Spleen (tissue), 11 donors: ENCODE measurements around the gene MAP4K1. TPM values are rescaled to one million over a fixed set of nuclear protein-coding genes. Genes with fewer than 3 reads are reported as not detected.
A peak's percentile ranks its signal among the peaks of the same experiment; 100 is the strongest.

Experiments
- DNase-seq: peaks from one replicate; pipeline ENCODE4 v3.0.0-alpha.2; 2020
- H3K27ac ChIP-seq, 8 donors: fragments of 200-600 bp; sonication (generic) in 7 of 8; 1 replicate in 4 of 8; 2 replicates in 4 of 8; pipeline versions ENCODE4 v1.5.0 to v1.8.0; 2016 to 2021; ENCODE audit warnings: inconsistent platforms in 4 of 8, mild to moderate bottlenecking in 4 of 8, moderate library complexity in 1 of 8
- H3K27me3 ChIP-seq, 7 donors: fragments of 200-600 bp; sonication (generic) in 6 of 7; replicated peaks in 1 of 7; 1 replicate in 4 of 7; 2 replicates in 3 of 7; pipeline versions ENCODE4 v1.5.0 to v1.8.0; 2016 to 2021; ENCODE audit warnings: inconsistent platforms in 3 of 7, mild to moderate bottlenecking in 1 of 7
- H3K36me3 ChIP-seq, 6 donors: fragments of 200-600 bp; sonication (generic) in 5 of 6; 1 replicate in 4 of 6; 2 replicates in 2 of 6; pipeline versions ENCODE4 v1.5.0 to v1.8.0; 2016 to 2021; ENCODE audit warnings: inconsistent platforms in 2 of 6
- H3K4me1 ChIP-seq, 6 donors: fragments of 200-600 bp; sonication (generic) in 5 of 6; 1 replicate in 3 of 6; 2 replicates in 3 of 6; pipeline versions ENCODE4 v1.5.0 to v1.8.0; 2016 to 2021; ENCODE audit warnings: inconsistent platforms in 3 of 6
- H3K4me3 ChIP-seq, 8 donors: fragments of 200-600 bp; sonication (generic) in 7 of 8; 1 replicate in 4 of 8; 2 replicates in 4 of 8; pipeline versions ENCODE4 v1.5.0 to v1.8.0; 2016 to 2021; ENCODE audit warnings: inconsistent platforms in 4 of 8, mild to moderate bottlenecking in 4 of 8, moderate library complexity in 2 of 8
- H3K9me3 ChIP-seq, 8 donors: fragments of 200-600 bp; sonication (generic) in 7 of 8; 1 replicate in 4 of 8; 2 replicates in 4 of 8; pipeline versions ENCODE4 v1.5.0 to v1.8.0; 2016 to 2021; ENCODE audit warnings: inconsistent platforms in 4 of 8
- POLR2A ChIP-seq, 3 donors: fragments of 450-650 bp; IDR thresholded peaks; one replicate each; pipeline ENCODE4 v1.5.1; 2017; ENCODE audit warnings: antibody characterized with exemption in 3 of 3, mild to moderate bottlenecking in 1 of 3
- POLR2AphosphoS5 ChIP-seq, 3 donors: sonication (generic); formaldehyde crosslinking; IDR thresholded peaks; one replicate each; pipeline ENCODE4 v1.5.1; 2017; ENCODE audit warnings: antibody characterized with exemption in 3 of 3
- WGBS, 5 donors: extraction: QIAGEN DNeasy Blood & Tissue Kit in 3 of 5; methylation state at CpG; one replicate each; pipeline versions ENCODE4 v1.1.5 to v1.1.7; 2013 to 2018; 5-methylcytosine and 5-hydroxymethylcytosine counted together
- intact Hi-C: fragments of 100-400 bp; cut with DNase I; formaldehyde crosslinking; loops from one replicate; pipeline ENCODE4 v1.15.0; 2023; ENCODE audit warnings: low total_unique reads
- polyA plus RNA-seq, 3 donors: library from polyadenylated mRNA; stranded (reverse); fragments of 200-250 nt; gene quantifications; one replicate each; pipeline ENCODE4 v1.2.1, GENCODE V29; 2013
- total RNA-seq, 7 donors: library from RNA; depleted of rRNA in 3 of 7; stranded (reverse); fragments of >200 nt in 3 of 7; fragmentation: NEBNext Ultra II Directional in 4 of 7; extraction: Animal tissue kit (Norgen Biotek cat#: 25700) in 4 of 7; gene quantifications; one replicate each; pipeline versions ENCODE4 v1.1.0 to v1.2.1, GENCODE V29; 2016 to 2021
- TF ChIP-seq, protein P1 (sequence below), 11 experiments: fragments of 200-600 bp in 7 of 11; fragments of 450-650 bp in 4 of 11; sonication (generic) in 4 of 11; IDR thresholded peaks in 8 of 11; conservative IDR thresholded peaks in 3 of 11; 1 replicate in 7 of 11; 2 replicates in 4 of 11; pipeline versions ENCODE4 v1.4.0 to v1.8.0; 2016 to 2021; ENCODE audit warnings: antibody characterized with exemption in 11 of 11, inconsistent platforms in 4 of 11, mild to moderate bottlenecking in 1 of 11
- donor health status: healthy with polysubstance abuse.
- donor health status: DM: no; HTN: no; CAD: no; lungs with moderate emphysema.
- donor health status: DM: no; HTN: no; CAD: no.
- donor health status: Bipolar disorder and iron deficiency.
- donor health status: healthy.
- donor health status: DM: no; HTN: no; CAD: no.
- donor health status: DM: yes; HTN: yes; CAD: no.

The MAP4K1 gene
- total and polyA plus RNA-seq, 10 donors, result 58.2 to 163 (median 123) TPM

DNA sequence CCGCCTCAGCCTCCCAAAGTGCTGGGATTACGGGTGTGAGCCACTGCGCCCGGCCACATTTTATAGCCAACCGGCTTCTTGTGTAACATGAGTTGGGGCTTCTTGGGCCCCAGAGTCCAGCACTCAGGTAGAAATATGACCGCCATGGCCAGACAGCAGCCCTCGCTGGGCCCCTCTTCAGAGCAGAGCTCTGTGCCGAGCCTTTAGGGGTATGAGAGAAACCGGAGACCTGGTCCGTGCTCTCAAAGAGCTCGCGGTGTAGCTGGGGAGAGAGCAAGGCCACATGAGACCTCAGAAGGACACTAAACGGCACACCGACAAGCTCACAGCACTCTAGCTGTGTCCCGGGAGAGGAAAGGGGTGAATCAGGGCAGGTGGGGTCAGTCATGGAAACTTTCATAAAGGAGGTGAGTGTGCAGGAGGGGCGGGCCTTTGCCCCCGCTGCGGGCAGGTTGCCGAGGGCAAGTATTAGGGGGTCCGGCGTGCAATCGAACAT, 45.5 kb upstream of the MAP4K1 start:
- Histone ChIP-seq H3K9me3 (no peaks in the 10 kb centered on the region), H3K4me1 (peaks cover 73 to 100% (median 99%) of the 10 kb centered on the region in 6 donors), H3K36me3 (peaks cover 0 to 26% (median 0%) of the 10 kb centered on the region in 6 donors), H3K27ac (peak overlapping the region; percentile 82 to 94 (median 92)), H3K4me3 (peak overlapping the region in 1 of 8 donors; percentile 41), H3K27me3 (no peaks in the 10 kb centered on the region)
- peak; percentile 68 for DNase-seq
- no peak for TF ChIP-seq POLR2A (IDR thresholded peaks at IDR 0.05)
- TF ChIP-seq, protein P1, sequence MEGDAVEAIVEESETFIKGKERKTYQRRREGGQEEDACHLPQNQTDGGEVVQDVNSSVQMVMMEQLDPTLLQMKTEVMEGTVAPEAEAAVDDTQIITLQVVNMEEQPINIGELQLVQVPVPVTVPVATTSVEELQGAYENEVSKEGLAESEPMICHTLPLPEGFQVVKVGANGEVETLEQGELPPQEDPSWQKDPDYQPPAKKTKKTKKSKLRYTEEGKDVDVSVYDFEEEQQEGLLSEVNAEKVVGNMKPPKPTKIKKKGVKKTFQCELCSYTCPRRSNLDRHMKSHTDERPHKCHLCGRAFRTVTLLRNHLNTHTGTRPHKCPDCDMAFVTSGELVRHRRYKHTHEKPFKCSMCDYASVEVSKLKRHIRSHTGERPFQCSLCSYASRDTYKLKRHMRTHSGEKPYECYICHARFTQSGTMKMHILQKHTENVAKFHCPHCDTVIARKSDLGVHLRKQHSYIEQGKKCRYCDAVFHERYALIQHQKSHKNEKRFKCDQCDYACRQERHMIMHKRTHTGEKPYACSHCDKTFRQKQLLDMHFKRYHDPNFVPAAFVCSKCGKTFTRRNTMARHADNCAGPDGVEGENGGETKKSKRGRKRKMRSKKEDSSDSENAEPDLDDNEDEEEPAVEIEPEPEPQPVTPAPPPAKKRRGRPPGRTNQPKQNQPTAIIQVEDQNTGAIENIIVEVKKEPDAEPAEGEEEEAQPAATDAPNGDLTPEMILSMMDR (IDR thresholded peaks at IDR 0.05 in 8 of 11, conservative IDR thresholded peaks at IDR 0.05 in 3 of 11), result no peak
- TF ChIP-seq POLR2AphosphoS5 (IDR thresholded peaks at IDR 0.05), result no peak
- intact Hi-C loops, result no loop called here
- WGBS, 5 donors, result 72 to 82% (median 76%) methylated on average over 18 to 22 of the region's 22 CpGs

DNA sequence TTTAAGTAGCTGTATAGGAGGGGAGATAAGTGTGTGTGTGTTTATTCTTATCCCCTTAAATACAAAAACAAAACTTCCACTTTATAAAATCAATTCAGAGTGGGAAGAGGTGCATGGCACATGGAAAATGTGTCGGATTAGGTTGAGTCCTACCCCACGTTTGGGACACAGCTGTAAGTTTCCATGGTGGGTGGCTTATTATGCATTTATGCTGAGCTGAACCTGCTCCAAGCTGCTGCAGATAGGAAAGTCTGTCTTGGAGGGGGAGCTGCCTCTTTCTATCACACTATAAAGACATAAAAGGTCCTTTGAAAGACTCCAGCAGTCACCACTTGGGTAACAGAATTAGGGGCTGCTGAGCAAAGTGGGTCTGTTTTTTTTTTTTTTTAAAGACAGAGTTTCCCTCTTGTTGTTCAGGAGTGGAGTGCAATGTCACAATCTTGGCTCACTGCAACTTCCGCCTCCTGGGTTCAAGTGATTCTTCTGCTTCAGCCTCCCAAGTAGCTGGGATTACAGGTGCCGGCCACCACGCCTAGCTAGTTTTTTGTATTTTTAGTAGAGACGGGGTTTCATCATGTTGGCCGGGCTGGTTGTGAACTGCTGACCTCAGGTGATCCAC, 44.9 kb upstream of the MAP4K1 start:
- peaks cover 73 to 100% (median 99%) of the 10 kb centered on the region in 6 donors for H3K4me1 ChIP-seq
- H3K9me3 ChIP-seq, result no peaks in the 10 kb centered on the region
- WGBS, 5 donors, result 48 to 67% (median 62%) methylated on average over 7 of the region's 7 CpGs
- peaks cover 0 to 26% (median 0%) of the 10 kb centered on the region in 6 donors for H3K36me3 ChIP-seq
- peak overlapping the region; percentile 82 to 94 (median 92) for H3K27ac ChIP-seq
- no peaks in the 10 kb centered on the region for H3K27me3 ChIP-seq
- TF ChIP-seq, protein P1 (IDR thresholded peaks at IDR 0.05 in 8 of 11, conservative IDR thresholded peaks at IDR 0.05 in 3 of 11), result no peak
- TF ChIP-seq POLR2A (IDR thresholded peaks at IDR 0.05) (no peak), POLR2AphosphoS5 (IDR thresholded peaks at IDR 0.05) (no peak)
- intact Hi-C loops, result no loop called here
- DNase-seq, result no peak
- peak overlapping the region in 1 of 8 donors; percentile 41 for H3K4me3 ChIP-seq

- Histone ChIP-seq H3K9me3 (no peaks in the 10 kb centered on the region), H3K4me1 (peaks cover 73 to 100% (median 99%) of the 10 kb centered on the region in 6 donors), H3K36me3 (peaks cover 0 to 31% (median 0%) of the 10 kb centered on the region in 6 donors), H3K4me3 (peak overlapping the region in 1 of 8 donors; percentile 4), H3K27ac (peak overlapping the region in 7 of 8 donors; percentile 82 to 94 (median 93)), H3K27me3 (no peaks in the 10 kb centered on the region)
- intact Hi-C loops, result no loop called here
- DNase-seq, result no peak
- TF ChIP-seq POLR2A (IDR thresholded peaks at IDR 0.05) (no peak), POLR2AphosphoS5 (IDR thresholded peaks at IDR 0.05) (no peak)
- TF ChIP-seq, protein P1 (IDR thresholded peaks at IDR 0.05 in 8 of 11, conservative IDR thresholded peaks at IDR 0.05 in 3 of 11), result no peak
- WGBS, 5 donors, result 9 to 39% (median 17%) methylated on average over 1 of the region's 1 CpG
Observed at GRCh38 chr19:38661996-38662395, 44.2 kb upstream of the MAP4K1 start.

GRCh38 chr19:38661136-38661535, 43.4 kb upstream of the MAP4K1 start:
- DNase-seq, result no peak
- Histone ChIP-seq H3K27ac (peak overlapping the region; percentile 29 to 94 (median 92)), H3K27me3 (no peaks in the 10 kb centered on the region), H3K9me3 (no peaks in the 10 kb centered on the region), H3K36me3 (peaks cover 0 to 40% (median 4%) of the 10 kb centered on the region in 6 donors), H3K4me1 (peaks cover 73 to 100% (median 99%) of the 10 kb centered on the region in 6 donors), H3K4me3 (no peak overlapping the region)
- WGBS, 5 donors, result 67 to 80% (median 76%) methylated on average over 7 of the region's 7 CpGs
- intact Hi-C loops, result no loop called here
- no peak for TF ChIP-seq POLR2A (IDR thresholded peaks at IDR 0.05)
- no peak for TF ChIP-seq POLR2AphosphoS5 (IDR thresholded peaks at IDR 0.05)
- TF ChIP-seq, protein P1 (IDR thresholded peaks at IDR 0.05 in 8 of 11, conservative IDR thresholded peaks at IDR 0.05 in 3 of 11), result no peak
